Stimulated activated CD4-positive, alpha-beta T cell treated with anti-CD3 and anti-CD28 coated beads, Interleukin-15, amount 100 ng/mL, for 48 hours (primary cell): ENCODE measurements around the gene ZAR1.

Experiments
- DNase-seq, 2 donors: peaks; one replicate each; pipeline ENCODE4 v3.0.0-alpha.2; 2020; ENCODE audit warnings: low read depth in 2 of 2

Gene ZAR1

GRCh38 chr4:48490680-48491513 is 845 bp downstream of the ZAR1 start:
- no peak for DNase-seq

- DNase-seq = no peak
Observed at GRCh38 chr4:48491514-48492176, 1.6 kb downstream of the ZAR1 start.

- no peak for DNase-seq
Observed at GRCh38 chr4:48493452-48494100, 3.5 kb downstream of the ZAR1 start.

GRCh38 chr4:48495941-48496340 is 5.9 kb downstream of the ZAR1 start:
- DNase-seq = no peak

- DNase-seq = no peak
Observed at GRCh38 chr4:48498895-48499294, 8.8 kb downstream of the ZAR1 start.

- DNase-seq = no peak
Observed at GRCh38 chr4:48499551-48500066, 9.6 kb downstream of the ZAR1 start.

GRCh38 chr4:48503233-48504025 is 13.4 kb downstream of the ZAR1 start:
- DNase-seq = no peak

GRCh38 chr4:48504026-48504330 is 13.9 kb downstream of the ZAR1 start:
- DNase-seq = no peak

GRCh38 chr4:48504352-48504751 is 14.3 kb downstream of the ZAR1 start:
- DNase-seq = no peak

- DNase-seq = no peak
Observed at GRCh38 chr4:48506716-48507115, 16.7 kb downstream of the ZAR1 start.

- DNase-seq = no peak
Observed at GRCh38 chr4:48509543-48509942, 19.5 kb downstream of the ZAR1 start.

GRCh38 chr4:48518143-48518542 is 28.1 kb downstream of the ZAR1 start:
- no peak for DNase-seq

GRCh38 chr4:48526406-48526805 is 36.4 kb downstream of the ZAR1 start:
- no peak for DNase-seq

- DNase-seq = no peak
Observed at GRCh38 chr4:48538358-48538757, 48.3 kb downstream of the ZAR1 start.

GRCh38 chr4:48539597-48539996 is 49.5 kb downstream of the ZAR1 start:
- no peak for DNase-seq

GRCh38 chr4:48542888-48543287 is 52.8 kb downstream of the ZAR1 start:
- DNase-seq = no peak

GRCh38 chr4:48543796-48544195 is 53.7 kb downstream of the ZAR1 start:
- no peak for DNase-seq
